NCI-H1092 (cell line): ENCODE data around the gene SMIM29.

Experiments used
- DNase-seq: peaks from one replicate; lab custom pipeline; 2025; lab: John Stamatoyannopoulos, UW

SMIM29 gene

DNA sequence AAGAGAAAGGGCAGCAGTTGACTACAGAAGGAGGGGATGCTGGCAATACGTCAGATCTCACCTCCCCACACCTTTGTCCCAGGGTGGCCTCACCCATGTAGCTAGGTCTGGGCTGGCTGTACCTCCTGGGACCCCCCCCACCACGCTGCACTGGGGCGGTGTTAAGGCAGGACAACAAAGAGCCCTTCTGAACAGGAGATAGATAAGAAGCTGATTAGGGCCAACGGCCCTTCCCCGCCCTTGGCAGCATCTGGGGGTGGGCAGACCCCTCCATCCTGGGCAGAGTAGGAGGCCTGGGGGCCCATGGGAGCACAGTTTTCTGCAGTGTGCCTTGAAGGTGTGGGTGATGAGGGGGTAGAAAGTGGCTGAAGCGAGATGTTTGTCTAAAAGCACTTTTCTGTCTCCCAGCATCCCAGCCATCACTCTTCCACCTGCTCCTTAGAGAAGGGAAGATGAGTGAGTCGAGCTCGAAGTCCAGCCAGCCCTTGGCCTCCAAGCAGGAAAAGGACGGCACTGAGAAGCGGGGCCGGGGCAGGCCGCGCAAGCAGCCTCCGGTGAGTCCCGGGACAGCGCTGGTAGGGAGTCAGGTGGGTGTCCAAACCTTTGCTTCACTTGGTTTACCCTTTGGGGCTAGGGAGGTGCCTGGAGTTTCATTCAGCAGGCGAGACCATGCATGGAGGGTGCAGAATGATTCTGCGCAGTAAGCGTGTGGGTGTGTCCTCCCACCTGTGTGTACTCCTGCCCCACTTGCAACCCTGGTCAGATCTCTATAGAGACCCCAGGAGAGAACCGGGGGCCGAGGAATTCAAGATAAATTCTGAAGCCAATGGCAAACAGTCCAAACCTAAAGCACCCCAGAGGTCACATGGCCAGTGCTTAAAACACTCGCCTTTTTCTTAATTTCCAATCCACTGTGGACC is 8.2 kb downstream of the SMIM29 start:
- DNase-seq, result no peak

DNA sequence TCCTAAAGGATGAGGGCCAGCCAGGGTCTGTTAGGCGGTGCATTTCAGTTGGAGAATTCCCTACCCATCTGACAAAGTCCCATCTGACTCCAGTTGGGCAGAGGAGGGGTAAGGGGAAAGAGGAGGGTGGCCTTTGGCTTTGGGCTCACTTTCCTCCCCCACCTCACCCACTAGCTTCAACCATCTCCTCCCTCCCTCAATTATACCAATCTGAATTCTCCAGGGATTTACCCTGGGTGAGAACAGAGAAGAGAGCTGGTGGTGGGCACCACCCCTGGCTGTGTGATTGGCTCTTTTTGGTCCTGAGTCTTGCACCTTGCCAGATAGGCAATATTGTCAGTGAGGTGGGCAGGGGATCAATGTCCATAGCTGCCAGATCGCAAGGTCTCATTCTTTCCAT is 8.9 kb downstream of the SMIM29 start:
- DNase-seq, result no peak

DNA sequence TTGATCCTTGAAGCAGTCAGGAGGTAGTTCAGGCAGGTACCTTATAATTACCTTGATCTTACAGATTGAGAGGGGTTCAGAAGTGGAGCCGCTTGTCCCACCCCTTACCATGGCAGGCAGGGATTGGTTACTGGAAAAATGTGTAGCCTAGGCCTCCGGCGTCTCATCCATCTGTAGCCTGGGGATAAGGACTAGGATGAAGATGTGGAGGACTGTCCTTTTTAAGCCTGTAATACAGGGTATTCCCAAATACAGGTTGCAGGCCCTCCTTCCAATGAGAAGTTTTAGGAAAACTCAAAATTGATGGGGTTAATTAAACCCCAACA is 9.3 kb downstream of the SMIM29 start:
- no peak for DNase-seq

DNA sequence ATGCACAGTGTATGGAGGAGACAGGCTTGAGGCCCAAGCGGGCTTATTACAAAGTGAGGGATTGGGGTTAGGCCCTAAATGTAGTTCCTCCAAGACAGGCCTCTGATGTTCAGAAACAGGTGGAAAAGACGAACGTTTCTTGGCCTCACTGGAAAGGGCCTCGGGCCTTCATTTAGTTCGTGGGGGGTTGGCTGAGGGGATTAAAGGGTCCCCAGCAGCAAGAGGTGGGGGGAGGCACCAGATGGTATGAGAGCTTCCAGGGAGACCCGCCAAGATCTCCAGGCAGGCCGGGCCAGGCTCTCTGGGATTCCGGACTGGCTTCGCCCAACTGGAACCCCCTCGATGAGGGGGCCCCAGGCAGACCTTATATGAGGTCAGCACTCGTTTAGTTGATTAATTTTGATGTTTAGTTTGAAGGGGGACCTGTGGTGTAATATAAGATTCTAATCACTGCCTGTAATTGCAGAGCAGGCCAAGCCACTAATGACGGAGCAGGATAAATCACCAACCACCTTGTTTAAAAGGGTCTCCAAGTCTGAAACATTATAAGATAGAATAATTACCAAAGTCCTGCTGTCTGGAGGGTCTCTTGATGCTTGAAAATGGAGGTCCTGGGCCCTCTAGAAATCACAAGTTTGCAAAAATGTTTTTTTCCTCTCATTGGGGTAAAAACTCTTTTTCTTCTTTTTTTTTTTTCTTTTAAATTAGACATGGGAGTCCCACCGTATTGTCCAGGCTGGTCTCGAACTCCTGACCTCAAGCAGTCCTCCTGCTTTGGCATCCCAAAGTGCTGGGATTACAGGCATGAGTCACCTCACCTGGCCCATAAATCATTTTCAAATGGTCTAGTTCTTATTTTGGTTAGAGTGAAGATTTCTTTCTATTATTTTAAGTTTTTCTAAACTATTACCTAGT is 10.0 kb downstream of the SMIM29 start:
- DNase-seq, result no peak

DNA sequence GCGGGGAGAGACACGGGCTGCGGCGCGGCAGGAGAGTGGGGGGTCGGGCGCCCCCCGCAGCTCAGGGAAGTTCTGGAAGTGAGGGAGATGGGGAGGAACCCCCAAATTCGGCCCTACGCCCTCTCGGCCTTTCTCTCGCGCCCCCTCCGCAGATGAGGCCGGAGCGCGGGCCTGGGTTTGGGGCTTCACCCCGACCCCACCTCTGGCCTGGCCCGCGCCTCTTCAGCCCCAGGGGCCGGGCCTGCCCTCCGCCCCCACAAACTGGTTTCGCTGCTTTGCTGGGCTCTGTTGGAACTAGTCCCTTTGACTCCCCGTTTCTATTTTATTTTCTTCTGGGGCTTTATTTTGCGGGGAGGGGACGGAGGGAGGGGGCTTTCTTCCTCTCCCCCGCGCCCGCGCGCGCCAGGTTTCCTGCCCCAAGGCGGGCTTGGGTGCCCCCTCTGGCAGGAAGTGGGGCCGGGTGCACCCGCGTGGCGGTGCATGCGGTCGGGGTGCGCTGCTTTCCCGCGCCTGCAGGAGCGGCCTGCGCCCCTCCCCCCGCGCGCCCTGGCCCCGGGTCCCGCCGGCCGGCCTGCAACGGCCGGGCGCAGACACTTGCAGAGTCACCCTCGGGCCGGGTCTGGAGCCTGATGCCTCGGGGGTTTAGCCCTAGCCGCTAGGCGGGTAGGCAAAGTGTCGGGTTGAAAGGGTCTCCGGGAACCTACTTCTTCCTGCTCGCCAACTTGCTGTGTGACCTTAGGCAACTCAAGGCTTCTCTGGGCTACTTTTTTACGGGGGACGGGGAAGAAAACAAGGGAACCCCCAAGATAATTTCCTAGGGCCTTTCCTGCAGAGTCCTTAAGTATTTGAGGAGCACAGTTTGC is 10.9 kb downstream of the SMIM29 start:
- peak; percentile 29 for DNase-seq

DNA sequence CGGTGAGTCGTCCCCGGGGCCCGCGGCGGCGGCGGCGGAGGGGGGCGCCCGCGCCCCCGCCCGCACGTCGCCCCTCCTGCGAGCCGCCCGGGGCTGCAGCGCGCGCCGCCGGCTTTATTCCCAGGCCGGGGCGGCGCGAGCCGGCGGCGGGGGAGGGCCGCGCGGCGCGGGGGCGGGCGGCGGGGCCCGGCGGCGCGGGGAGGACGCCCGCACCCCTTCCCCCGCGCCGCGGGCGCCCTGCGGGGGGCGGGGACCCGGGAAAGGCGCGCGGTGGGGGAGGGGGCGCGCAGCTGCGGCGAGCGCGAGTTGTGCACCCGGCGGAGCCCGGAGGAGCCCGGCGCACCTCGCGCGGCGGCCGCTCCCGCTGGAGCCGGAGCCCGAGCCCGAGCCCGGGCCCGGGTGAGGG is 11.5 kb downstream of the SMIM29 start:
- no peak for DNase-seq

DNA sequence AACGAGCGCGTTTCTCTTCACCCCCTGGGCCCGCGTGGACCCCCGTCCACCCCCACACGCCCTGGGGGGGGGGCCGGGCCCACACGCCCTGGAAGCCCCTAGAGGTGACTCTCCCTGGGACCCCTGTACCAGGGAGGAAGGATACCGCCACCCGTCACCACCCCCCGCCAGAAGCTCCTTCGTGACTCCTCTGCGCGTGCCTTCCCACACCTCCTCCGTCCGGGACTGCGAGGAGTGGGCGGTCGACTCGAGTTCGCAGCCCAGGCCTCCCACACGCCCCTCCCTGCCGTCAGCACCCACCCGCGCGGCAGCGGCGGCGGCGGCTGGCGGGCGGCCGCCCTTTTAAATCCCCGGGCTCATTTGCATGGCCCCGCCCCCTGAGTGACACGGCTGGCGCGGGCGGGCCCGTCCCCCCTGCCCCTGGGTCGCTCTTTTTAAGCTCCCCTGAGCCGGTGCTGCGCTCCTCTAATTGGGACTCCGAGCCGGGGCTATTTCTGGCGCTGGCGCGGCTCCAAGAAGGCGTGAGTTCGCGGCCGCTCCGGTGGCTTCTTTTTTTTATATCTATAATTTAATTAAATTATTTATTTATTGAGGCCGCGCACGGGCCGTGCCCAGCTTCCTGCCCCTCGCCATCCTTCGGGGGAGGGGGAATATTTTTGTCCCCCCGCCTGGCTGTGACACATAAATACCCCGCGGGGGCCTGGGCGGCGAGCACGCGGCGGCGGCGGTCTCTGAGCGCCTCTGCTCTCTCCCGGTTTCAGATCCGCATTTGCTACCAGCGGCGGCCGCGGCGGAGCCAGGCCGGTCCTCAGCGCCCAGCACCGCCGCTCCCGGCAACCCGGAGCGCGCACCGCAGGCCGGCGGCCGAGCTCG is 12.1 kb downstream of the SMIM29 start, which contains the start of gene HMGA1:
TSS of gene HMGA1 (plus strand) at position 431 of the 873 bp plus-strand sequence. CDS start 3,908 bp downstream, outside the sequence.
- peak; percentile 82 for DNase-seq

DNA sequence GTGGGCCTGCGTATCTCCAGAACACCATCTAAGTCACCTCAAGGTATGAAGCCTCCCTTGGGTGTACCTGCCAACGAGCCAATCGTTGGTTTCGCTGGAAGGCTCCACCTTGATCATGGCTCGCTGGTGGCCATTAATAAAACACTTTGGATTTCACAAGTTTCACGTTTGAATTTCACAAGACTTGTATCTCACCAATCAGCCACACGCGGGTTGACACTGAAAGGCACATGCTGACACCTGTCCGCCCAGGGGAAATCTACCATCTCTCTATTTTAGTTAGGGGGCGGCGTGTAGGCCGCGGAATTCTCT is 12.7 kb downstream of the SMIM29 start:
- no peak for DNase-seq

DNA sequence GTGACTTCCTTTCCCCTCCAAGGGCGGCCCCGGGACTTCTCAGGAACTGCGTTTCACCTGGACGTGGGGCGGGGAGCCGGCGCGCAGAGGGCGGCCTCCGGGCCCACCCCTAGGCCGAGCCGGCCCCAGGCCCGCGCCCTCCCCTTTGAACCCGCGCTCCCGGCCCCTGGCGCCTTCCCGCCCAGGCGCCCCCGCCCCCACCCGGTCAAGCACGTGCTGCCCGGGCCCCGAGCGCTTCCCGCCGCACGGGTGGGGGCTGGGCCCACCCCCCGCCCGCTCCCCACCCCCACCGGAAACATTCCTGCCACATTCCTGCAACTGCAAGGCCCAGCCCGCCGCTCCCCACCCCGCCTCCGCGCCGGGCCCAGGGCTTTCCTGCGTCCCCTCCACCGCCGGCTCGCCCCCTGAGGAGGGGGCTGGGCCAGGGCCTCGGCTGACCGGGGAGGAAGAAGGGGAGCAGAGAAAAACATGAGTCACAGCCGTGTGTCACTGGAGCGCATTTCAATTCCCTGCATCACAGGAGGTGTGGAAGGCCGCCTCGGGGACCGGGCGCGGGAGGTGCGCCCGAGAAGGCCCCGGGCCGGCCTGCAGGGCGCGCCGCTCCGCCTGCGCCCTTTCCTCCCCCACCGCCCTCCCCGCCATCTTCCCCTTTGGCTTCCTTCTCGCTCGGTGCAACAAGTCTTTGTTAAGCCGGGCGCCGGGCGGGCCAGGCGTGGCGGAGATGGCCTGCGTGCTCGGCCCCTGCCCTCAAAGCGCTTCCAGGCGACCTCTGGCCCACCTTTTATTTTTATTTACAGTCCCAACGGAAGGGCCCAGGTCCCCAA is 13.3 kb downstream of the SMIM29 start:
- no peak for DNase-seq

DNA sequence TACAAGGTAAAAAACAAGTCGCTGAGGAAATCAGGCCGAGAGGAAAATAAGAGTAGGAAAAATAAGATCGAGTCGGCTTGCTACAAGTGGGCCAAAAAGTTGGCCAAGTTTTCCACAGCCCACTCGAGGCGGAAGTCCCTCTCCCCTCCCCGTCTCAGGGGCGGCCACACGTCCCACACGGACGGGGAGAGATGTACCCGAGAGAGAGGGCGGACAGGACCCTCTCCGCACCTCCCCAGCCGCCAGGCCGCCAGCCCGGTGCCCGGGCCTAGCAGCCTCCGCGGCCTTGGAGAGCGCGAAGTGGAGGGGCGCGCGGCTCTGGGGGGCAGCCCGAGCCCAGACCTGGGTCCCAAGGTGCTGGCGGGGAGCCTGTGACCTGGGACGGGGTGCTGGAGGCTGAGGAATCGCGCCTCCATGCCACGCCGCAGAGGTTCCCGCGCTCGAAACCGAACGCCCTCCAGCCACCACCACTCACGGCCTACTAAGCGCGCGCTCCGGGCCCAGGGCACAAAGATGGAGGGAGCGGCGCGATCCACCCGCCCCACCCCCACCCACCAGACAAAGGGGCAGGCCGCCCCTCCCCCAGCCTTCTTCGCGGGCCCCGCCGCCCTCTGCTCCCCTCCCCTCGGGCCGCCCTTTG is 14.0 kb downstream of the SMIM29 start:
- DNase-seq, result no peak

DNA sequence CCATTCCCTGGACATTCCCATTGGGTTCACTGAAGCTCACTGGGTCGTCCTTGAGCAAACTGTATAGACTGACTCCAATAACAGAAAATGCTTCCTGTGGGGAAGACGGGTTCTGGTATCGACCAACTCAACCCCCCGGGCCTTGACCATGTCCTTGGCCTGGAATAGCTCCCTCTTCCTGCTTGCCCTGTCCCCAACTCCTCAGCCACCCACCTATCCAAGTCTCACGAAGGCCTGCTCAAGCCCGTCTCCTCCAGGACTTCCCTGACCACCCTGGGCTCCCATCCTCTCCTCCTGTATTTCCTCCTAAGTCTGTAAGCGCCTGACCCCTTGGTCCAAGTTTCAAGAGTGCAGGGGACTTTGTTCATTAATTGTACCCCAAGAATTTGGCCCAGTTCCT is 14.9 kb downstream of the SMIM29 start:
- DNase-seq, result no peak

DNA sequence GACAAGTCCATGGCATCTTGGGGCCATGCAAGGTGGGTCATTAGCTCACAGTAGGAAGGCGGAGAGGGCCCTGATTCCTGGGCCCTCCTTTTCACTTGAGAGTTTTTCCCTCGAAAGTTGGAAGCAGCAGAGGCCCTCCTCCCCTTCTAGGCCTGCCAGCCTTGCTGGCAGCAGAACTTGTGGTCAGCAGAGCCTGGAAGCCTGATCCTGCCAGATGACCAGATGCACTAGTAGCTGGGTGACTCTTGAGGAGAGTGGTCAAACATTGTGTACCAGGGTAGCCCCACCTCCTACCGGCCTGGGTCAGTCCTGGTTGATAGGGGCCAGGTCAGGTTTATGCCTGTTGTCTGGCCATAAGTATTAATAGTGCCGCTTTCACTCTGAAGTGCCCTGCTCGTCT is 15.9 kb downstream of the SMIM29 start:
- DNase-seq, result no peak

DNA sequence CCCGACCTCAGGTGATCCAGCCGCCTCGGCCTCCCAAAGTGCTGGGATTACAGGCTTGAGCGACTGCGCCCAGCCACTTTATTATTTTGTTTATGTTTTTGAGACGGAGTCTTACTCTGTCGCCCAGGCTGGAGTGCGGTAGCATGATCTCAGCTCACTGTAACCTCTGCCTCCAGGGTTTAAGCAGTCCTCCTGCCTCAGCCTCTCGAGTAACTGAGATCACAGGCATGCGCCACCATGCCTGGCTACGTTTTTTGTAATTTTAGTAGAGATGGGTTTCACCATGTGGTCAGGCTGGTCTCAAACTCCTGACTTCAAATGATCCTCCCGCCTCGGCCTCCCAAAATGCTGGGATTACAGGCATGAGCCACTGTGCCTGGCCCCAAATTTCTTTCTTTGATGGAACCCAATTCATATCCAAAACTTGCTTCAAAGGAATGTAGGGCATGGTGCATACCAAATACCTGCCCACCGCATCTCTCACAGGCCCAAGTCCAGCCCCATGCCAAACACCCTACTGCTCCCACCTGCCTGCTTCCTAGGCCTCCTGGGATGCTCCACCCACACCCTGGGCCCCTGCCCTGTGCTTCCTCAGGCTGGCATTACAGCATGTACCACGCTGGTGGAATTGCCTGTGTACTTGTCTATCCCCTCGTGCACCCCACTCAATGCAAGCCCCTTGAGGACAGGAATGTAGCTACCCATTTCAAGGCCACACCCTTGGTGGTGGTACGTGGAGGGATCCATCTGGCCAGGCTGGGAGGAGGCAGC is 17.1 kb downstream of the SMIM29 start:
- DNase-seq, result no peak

DNA sequence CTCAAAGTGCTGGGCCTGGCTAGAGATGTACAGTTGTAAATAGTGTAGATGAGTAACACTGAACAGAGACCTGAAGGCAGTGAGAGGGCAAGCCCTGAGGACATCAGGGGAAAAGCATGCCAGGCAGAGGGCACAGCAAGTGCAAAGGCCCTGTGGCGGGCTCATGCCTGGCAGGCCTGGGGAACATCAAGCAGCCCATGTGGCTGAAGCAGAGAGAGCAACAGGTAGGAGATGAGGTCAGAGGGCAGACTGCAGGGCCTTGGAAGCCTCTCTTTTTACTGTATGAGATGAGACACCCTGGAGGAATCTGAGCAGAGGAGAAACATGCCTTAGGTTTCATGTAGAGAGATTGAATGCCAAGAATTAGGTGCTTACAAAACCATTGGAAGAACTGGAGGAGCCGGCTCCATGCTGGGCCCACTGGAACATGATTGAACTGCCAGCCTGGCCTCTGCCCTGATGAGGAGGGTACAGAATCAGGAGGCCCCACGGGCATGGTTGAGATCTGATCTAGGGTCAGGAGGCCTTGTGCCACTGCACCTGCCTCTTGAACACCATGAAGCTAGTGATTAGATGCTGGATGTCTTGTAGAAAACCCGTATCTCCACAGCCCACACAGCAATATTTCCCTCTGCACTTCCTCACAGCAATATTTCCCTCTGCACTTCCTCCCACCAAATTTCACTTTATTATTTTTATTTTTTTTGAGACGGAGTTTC is 18.0 kb downstream of the SMIM29 start:
- no peak for DNase-seq

DNA sequence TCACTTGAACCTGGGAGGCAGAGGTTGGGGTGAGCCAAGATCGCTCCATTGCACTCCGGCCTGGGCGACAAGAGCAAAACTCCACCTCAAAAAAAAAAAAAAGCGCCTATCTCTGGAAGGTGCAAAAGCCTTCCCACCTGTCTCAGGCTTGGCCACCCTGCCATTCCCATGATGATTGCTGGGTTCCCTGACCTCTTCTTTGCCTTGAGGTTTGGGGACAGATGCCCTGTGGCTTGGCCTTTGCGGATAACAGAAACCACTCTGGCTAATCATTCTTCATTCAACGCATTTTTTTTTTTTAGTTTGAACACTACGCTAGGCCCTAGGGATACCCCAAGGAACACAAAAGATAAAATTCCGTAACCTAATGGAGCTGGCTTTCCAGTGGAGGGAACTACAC is 18.9 kb downstream of the SMIM29 start:
- DNase-seq, result no peak

DNA sequence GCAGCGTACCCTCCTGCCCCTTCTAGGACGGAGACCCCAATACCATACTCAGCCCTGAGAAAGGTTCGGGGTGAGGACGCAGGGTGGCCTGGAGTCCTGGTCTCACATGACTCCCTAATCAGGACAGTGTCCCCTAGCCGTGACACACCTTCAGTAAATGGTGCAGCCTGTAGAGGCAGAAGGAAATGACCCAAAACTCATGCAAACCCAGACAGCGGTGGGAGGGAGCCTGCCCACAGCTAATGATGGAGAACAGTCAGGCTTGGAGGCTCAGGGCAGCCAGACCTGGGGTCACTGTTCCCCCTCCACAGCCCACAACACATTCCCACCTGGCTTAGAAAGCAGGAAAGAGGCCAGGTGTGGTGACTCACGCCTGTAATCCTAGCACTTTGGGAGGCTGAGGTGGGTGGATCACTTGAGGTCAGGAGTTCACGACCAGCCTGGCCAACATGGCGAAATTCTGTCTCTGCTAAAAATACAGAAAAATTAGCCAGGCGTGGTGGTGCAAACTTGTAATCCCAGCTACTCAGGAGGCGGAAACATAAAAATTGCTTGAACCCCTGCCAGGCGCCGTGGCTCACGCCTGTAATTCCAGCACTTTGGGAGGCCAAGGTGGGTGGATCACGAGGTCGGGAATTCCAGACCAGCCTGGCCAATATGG is 20.9 kb downstream of the SMIM29 start:
- no peak for DNase-seq

DNA sequence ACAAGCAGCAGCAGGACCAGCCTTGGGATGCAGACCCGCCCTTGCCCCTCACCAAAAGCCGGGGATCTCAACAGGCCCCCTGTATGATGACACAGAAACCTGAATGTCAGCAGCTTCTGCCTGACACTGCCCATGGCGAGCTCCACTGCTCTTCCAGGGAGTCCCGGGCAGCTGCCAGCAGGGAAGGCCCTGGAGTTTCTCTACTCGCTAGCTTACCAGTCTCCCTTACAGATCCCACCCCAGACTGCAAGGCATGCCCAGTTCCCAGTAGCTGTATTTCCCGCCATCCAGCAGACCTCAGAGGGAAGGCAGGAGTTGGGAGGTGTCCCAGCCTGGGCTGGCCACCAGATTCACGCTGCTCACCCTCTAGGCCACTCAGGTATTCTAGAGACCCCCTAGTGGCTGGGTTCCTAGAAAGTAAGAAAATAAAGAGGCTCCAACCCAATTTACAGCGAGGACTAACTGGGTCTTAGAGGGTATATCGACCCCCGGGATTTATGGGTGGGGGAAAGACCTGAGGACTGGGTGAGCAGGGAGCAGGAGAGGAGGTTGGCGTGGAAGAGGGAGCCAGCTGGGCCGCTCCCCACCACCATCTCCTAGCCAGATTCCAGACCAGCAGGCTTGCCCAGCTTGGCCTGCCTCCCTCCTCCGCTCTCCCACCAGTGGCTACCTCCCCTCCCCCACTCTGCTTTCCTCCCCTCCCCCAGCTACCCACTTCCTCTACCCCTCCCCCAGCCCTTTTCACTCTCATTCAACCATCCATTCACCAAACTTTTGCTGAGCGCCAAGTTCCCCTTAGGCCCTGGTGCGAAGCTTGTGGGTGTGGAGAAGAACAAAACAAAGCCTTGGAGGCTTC is 21.8 kb downstream of the SMIM29 start:
- no peak for DNase-seq
